Loucy (cell line): Measurements from ENCODE around the gene FBXO11.

Source experiments
- EZH2phosphoT487 ChIP-seq: fragments of 200-600 bp; IDR thresholded peaks from 2 replicates; pipeline ENCODE4 v1.6.1; 2018; ENCODE audit warnings: antibody characterized with exemption, mild to moderate bottlenecking, moderate library complexity, borderline replicate concordance
- TF ChIP-seq, protein P1 (sequence below): fragments of 200-600 bp; sonication (generic); conservative IDR thresholded peaks from 2 replicates; pipeline ENCODE4 v1.5.1; 2014; ENCODE audit warnings: mild to moderate bottlenecking, antibody characterized with exemption, low read length

DNA sequence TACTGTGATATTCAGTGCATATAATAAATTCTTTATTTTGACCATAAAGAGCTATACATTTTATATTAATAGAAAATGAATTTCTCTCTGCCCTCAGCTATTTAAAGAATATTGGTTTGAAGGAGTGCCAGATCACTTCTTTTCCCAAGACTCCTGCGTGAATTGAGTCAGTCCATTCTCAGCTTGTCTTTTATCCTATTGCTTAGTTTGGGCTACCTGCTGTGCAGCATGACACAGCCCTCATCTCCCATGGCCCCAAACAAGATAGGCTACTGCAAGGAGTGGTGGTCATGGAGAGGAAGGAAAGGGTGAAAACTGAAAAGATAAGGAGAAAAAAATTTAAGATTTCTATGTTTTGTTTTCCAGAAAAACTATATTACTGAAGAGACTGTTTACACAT, 10.1 kb upstream of the FBXO11 start:
- TF ChIP-seq, protein P1, sequence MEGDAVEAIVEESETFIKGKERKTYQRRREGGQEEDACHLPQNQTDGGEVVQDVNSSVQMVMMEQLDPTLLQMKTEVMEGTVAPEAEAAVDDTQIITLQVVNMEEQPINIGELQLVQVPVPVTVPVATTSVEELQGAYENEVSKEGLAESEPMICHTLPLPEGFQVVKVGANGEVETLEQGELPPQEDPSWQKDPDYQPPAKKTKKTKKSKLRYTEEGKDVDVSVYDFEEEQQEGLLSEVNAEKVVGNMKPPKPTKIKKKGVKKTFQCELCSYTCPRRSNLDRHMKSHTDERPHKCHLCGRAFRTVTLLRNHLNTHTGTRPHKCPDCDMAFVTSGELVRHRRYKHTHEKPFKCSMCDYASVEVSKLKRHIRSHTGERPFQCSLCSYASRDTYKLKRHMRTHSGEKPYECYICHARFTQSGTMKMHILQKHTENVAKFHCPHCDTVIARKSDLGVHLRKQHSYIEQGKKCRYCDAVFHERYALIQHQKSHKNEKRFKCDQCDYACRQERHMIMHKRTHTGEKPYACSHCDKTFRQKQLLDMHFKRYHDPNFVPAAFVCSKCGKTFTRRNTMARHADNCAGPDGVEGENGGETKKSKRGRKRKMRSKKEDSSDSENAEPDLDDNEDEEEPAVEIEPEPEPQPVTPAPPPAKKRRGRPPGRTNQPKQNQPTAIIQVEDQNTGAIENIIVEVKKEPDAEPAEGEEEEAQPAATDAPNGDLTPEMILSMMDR = no peak
- no peak for TF ChIP-seq EZH2phosphoT487
